Progenitor cell of endocrine pancreas (in vitro differentiated cells): ENCODE results near the gene NKRF. TPM values are rescaled to one million over a fixed set of nuclear protein-coding genes. Genes with fewer than 3 reads are reported as not detected.

Experiments
- DNase-seq: peaks from one replicate; pipeline ENCODE4 v3.0.0; 2021; ENCODE audit warnings: low spot score; ENCODE audit not compliant: unreplicated experiment
- H3K27ac Mint-ChIP-seq: 2 replicates; pipeline ENCODE4 v1.8.0; 2021; ENCODE audit warnings: mild to moderate bottlenecking, moderate library complexity, mixed read lengths
- H3K27me3 Mint-ChIP-seq: 2 replicates; pipeline ENCODE4 v1.8.0; 2021; ENCODE audit warnings: mixed read lengths
- H3K36me3 Mint-ChIP-seq: 2 replicates; pipeline ENCODE4 v1.8.0; 2022; ENCODE audit warnings: mixed read lengths; ENCODE audit not compliant: insufficient read depth
- H3K4me1 Mint-ChIP-seq: 2 replicates; pipeline ENCODE4 v1.8.0; 2021; ENCODE audit warnings: low read depth, mixed read lengths
- H3K4me3 Mint-ChIP-seq: 2 replicates; pipeline ENCODE4 v1.8.0; 2021; ENCODE audit warnings: low read depth, mild to moderate bottlenecking, moderate library complexity, mixed read lengths
- H3K9me3 Mint-ChIP-seq: 2 replicates; pipeline ENCODE4 v1.8.0; 2021; ENCODE audit warnings: low read depth, mixed read lengths
- total RNA-seq: library from RNA; stranded (reverse); gene quantifications from 2 replicates; pipeline ENCODE4 v1.2.1, GENCODE V29; 2021
- TF ChIP-seq, protein P1 (sequence below): fragments of 200-600 bp; sonication (generic); IDR thresholded peaks from one replicate; pipeline ENCODE4 v1.5.0; 2021; ENCODE audit warnings: antibody characterized with exemption, mild to moderate bottlenecking; ENCODE audit not compliant: unreplicated experiment

The NKRF gene
- total RNA-seq, 1 donor from 2014 or later: 12.5 TPM

DNA sequence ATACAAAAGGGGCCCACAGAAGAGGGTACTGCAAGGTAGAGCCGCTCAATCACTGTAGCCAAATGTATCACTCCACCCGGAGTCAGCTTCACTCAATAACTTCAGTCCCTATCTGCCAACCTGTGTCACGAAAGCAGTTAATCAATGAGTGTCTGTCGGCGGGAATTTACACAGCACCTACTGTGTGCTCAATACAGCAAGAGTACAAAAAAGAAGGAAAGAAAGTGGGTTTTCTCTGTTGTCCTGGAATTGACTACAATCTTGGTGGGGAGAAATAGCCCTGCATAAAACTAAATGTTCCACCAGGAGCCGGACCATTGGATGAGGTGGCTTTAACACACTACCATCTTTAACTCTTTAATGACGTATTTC is 780 bp upstream of the NKRF start:
- H3K4me1 Mint-ChIP-seq: peaks cover 8% of the 10 kb centered on the region
- peak overlapping the region; percentile 88 for H3K4me3 Mint-ChIP-seq
- TF ChIP-seq, protein P1, sequence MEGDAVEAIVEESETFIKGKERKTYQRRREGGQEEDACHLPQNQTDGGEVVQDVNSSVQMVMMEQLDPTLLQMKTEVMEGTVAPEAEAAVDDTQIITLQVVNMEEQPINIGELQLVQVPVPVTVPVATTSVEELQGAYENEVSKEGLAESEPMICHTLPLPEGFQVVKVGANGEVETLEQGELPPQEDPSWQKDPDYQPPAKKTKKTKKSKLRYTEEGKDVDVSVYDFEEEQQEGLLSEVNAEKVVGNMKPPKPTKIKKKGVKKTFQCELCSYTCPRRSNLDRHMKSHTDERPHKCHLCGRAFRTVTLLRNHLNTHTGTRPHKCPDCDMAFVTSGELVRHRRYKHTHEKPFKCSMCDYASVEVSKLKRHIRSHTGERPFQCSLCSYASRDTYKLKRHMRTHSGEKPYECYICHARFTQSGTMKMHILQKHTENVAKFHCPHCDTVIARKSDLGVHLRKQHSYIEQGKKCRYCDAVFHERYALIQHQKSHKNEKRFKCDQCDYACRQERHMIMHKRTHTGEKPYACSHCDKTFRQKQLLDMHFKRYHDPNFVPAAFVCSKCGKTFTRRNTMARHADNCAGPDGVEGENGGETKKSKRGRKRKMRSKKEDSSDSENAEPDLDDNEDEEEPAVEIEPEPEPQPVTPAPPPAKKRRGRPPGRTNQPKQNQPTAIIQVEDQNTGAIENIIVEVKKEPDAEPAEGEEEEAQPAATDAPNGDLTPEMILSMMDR: no peak
- H3K36me3 Mint-ChIP-seq: no peaks in the 10 kb centered on the region
- H3K9me3 Mint-ChIP-seq: peaks cover 19% of the 10 kb centered on the region
- peak overlapping the region; percentile 97 for H3K27ac Mint-ChIP-seq
- H3K27me3 Mint-ChIP-seq: no peaks in the 10 kb centered on the region
- no peak for DNase-seq

GRCh38 chrX:119605464-119606279 is 552 bp downstream of the NKRF start:
- Mint-ChIP-seq H3K36me3 (peaks cover 2% of the 10 kb centered on the region), H3K4me3 (peak overlapping the region; percentile 88), H3K9me3 (peaks cover 22% of the 10 kb centered on the region), H3K27me3 (no peaks in the 10 kb centered on the region), H3K4me1 (peaks cover 8% of the 10 kb centered on the region), H3K27ac (peak overlapping the region; percentile 97)
- TF ChIP-seq, protein P1: no peak
- peak; percentile 17 for DNase-seq

- Mint-ChIP-seq H3K4me3 (peak overlapping the region; percentile 88), H3K9me3 (peaks cover 18% of the 10 kb centered on the region), H3K27ac (peak overlapping the region; percentile 93), H3K36me3 (peaks cover 2% of the 10 kb centered on the region), H3K4me1 (peaks cover 8% of the 10 kb centered on the region), H3K27me3 (no peaks in the 10 kb centered on the region)
- TF ChIP-seq, protein P1: no peak
- DNase-seq: no peak
Measured at GRCh38 chrX:119604766-119605463, 1.3 kb downstream of the NKRF start.

DNA sequence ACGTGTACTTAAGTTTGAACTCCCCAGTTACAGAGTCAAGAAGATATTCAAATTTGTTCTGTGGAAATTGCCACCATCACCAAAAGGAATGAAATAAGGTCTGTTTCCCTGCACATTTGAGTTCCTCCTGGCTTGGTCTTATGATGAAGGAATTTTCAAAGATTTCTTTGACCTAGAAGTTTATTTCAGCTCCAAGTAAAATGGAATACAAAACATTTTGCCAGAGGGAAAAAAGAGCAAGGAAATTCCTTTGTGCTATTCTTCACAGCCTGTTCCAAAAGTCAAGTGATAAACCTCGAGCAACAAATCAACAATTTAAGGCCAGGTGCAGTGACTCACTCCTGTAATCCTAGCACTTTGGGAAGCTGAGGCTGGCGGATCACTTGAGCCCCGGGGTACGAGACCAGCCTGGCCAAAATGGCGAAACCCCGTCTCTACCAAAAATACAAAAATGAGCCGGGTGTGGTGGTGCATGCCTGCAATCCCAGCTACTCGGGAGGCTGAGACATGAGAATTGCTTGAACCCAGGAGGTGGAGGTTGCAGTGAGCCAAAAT is 3.4 kb downstream of the NKRF start:
- Mint-ChIP-seq H3K4me3 (no peak overlapping the region), H3K9me3 (peaks cover 18% of the 10 kb centered on the region), H3K4me1 (peaks cover 8% of the 10 kb centered on the region), H3K27me3 (no peaks in the 10 kb centered on the region), H3K27ac (no peak overlapping the region), H3K36me3 (peaks cover 7% of the 10 kb centered on the region)
- DNase-seq: no peak
- TF ChIP-seq, protein P1: no peak

DNA sequence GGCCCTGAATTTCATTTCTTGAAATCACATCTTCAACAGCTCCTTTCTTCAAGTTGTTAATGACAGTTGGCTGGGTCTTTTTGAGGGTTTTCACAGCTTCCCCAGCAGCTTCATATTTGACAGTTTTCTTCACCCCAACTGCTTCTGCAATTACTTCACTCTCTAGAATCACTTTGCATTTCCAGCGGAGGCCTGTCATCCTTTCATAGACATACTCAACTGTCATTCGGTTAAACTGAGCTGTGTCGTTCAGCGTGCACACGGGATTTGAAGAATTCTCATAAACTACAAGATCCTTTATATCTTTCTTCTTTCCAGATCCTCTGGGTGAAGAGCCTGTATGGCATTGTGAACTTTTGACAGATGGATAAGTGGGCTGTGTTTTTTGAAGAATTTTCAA is 16.4 kb downstream of the NKRF start:
- Mint-ChIP-seq H3K27me3 (no peaks in the 10 kb centered on the region), H3K36me3 (peaks cover 9% of the 10 kb centered on the region), H3K4me3 (no peak overlapping the region), H3K9me3 (no peaks in the 10 kb centered on the region), H3K4me1 (no peaks in the 10 kb centered on the region), H3K27ac (no peak overlapping the region)
- TF ChIP-seq, protein P1: no peak
- DNase-seq: no peak
